ENCODE measurements around the gene FLII. TPM values are rescaled to one million over a fixed set of nuclear protein-coding genes. Genes with fewer than 3 reads are reported as not detected.

FLII gene
- total and polyA plus RNA-seq, 2 of the 13 experiments (the other 11 are each of a cell fraction or from before 2014, with no cell fraction given), result 130 to 303 TPM

- TF ChIP-seq ZNF326 (CRISPR knock-in tag; IDR thresholded peaks at IDR 0.05; ENCODE audit: borderline replicate concordance), result no peak
- TF ChIP-seq NFIB (CRISPR knock-in tag; IDR thresholded peaks at IDR 0.05; ENCODE audit: borderline replicate concordance), result no peak
- no peak for TF ChIP-seq ZSCAN12 (CRISPR knock-in tag; IDR thresholded peaks at IDR 0.05)
- TF ChIP-seq ZNF678 (CRISPR knock-in tag; IDR thresholded peaks at IDR 0.05), result no peak
- no peak for TF ChIP-seq TMF1 (CRISPR knock-in tag; IDR thresholded peaks at IDR 0.05; ENCODE audit: low read depth)
- TF ChIP-seq ZFP90 (CRISPR knock-in tag; IDR thresholded peaks at IDR 0.05; ENCODE audit: borderline replicate concordance), result peak; percentile 62; the same call in 1 of the 2 replicates
- TF ChIP-seq ZNF766 (CRISPR knock-in tag; IDR thresholded peaks at IDR 0.05; ENCODE audit: borderline replicate concordance), result no peak
- TF ChIP-seq ETV5 (CRISPR knock-in tag; IDR thresholded peaks at IDR 0.05; ENCODE audit: borderline replicate concordance), result 0 out of 2 replicates have a peak, but pooled peaks have one; percentile 3
- TF ChIP-seq MAZ (IDR thresholded peaks at IDR 0.05; ENCODE audit: borderline replicate concordance, low read depth, low read length), result no peak
- TF ChIP-seq MAZ (CRISPR knock-in tag; IDR thresholded peaks at IDR 0.05; ENCODE audit: low read depth), result peak; percentile 22; the same call in 1 of the 2 replicates
- TF ChIP-seq ZNF282 (IDR thresholded peaks at IDR 0.05; ENCODE audit: partially characterized antibody), result no peak
- peak; percentile 88 for TF ChIP-seq ZNF687 (CRISPR knock-in tag; IDR thresholded peaks at IDR 0.05)
- TF ChIP-seq HOMEZ (CRISPR knock-in tag; IDR thresholded peaks at IDR 0.05; ENCODE audit: low read depth), result no peak
- no peak; the same call in 1 of the 2 replicates for TF ChIP-seq SAFB2 (CRISPR knock-in tag; IDR thresholded peaks at IDR 0.05; ENCODE audit: borderline replicate concordance, low read depth)
- no peak for TF ChIP-seq SIX4 (CRISPR knock-in tag; IDR thresholded peaks at IDR 0.05)
- no peak for TF ChIP-seq ELK4 (CRISPR knock-in tag; IDR thresholded peaks at IDR 0.05; ENCODE audit: borderline replicate concordance)
- no peak for TF ChIP-seq ZNF564 (CRISPR knock-in tag; IDR thresholded peaks at IDR 0.05)
- no peak for TF ChIP-seq ZSCAN5A (CRISPR knock-in tag; IDR thresholded peaks at IDR 0.05; ENCODE audit: borderline replicate concordance)
- no peak for TF ChIP-seq REL (CRISPR knock-in tag; conservative IDR thresholded peaks at IDR 0.05)
- no peak for TF ChIP-seq IKZF1 (IDR thresholded peaks at IDR 0.05)
- TF ChIP-seq ZNF547 (CRISPR knock-in tag; IDR thresholded peaks at IDR 0.05), result 0 out of 2 replicates have a peak, but pooled peaks have one; percentile 15
- TF ChIP-seq ZSCAN31 (CRISPR knock-in tag; IDR thresholded peaks at IDR 0.05; ENCODE audit: low read depth), result peak; percentile 41; the same call in 1 of the 2 replicates
Measured at GRCh38 chr17:18224387-18225120, 34.0 kb downstream of the FLII start (continued).

Data from HepG2 (cell line).